ENCODE results near the gene HOXB9. TPM values are rescaled to one million over a fixed set of nuclear protein-coding genes. Genes with fewer than 3 reads are reported as not detected.

HOXB9 gene
- total RNA-seq, 2 donors from 2014 or later, result 35.9 to 59.2 TPM

DNA sequence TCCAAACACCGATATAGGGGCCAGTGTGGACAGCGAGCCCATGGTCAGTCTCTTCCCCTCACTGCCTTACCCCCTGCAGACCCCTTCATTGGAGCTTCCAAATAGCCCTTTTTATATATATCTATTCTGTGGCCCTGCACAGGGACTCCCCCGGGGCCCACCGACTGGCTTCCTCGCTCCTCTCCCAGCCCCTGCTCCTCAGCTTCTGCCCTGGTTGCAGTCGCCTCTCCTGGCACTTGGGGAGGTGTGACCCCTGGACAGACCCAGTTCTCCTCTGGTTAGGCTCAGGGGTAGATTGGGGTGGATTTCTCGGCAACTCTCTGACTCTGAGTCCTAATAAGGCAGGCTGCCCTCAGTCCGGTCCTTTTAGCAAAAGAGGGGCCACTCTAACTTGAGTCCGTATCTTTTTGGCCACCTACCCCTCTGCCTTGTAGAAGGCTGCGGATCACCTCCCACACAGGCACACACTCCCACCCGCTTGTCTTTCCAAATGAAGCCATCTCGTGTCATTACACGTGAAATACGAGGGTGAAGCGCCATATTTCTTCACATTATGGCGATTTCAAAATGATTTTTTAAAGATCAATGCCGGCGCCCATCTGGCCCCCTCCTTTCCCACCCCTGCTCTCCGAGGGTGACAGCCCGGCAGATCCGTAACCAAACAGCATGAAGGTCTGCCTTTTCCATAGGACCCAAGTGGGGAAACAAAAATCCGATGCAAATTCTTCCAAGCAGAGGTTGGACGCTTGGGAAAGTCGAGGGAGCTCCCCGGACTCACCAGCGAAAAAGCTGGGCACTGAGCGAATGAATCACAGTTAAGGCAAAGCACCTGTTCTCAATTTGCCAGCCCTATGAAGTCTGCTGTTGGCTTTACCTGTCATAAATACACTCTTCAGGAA lies 1.7 kb upstream of the HOXB9 start:
- no peak for ATAC-seq
- intact Hi-C loops (cut with DNase I, micrococcal nuclease), result no loop called here
- DNase-seq, result peak; percentile 23 to 29

- ATAC-seq (no peak), DNase-seq (peak in 1 of 2 donors; percentile 16)
- intact Hi-C loops (cut with DNase I, micrococcal nuclease), result no loop called here
These were observed 1.0 kb upstream of the HOXB9 start for GRCh38 chr17:48627118-48627597.

DNA sequence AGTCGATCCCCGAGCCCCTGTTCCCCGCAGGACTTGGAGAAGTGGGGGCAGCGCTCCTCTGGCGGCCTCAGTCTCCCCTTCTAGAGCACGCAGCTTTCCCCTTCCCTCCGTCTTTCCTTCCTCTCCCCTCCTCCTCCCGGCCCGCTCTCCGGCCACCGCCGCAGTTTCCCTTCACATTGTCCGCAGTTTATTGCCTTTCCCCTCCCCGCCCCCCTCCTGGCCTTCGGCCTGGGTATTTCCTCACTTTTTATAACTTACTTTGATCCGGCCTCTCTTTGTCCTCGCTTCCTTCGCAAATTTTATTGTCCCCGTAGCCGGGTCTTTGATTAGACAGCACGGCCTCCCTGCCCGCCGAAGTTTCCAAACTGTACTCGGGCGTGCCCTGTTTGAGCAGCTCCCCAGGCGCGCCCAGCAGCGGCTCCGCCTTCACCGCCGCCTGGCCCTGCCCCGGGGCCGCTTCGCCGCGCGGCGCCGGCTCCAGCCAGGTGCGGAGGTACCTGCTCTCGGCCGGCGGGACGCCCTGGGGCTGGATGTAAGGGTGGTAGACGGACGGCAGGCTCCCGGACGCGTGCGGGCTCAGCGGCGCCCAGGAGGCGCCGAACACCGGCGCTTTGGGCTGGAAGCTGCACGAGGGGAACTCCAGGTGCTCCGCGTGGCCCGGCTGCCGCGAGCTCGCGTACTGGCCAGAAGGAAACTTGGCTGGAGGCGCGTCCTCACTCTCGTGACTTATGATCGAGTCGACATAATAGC lies 488 bp downstream of the HOXB9 start:
- intact Hi-C loops (cut with DNase I, micrococcal nuclease), result no loop called here
- DNase-seq (peak; percentile 84 to 90), ATAC-seq (peak; percentile 61)

- intact Hi-C loops (cut with DNase I, micrococcal nuclease), result no loop called here
- DNase-seq, result peak in 1 of 2 donors; percentile 62
- peak; percentile 23 for ATAC-seq
These were observed 1.3 kb downstream of the HOXB9 start for GRCh38 chr17:48624544-48625494.

- no peak for ATAC-seq
- intact Hi-C loops (cut with DNase I, micrococcal nuclease), result no loop called here
- DNase-seq, result no peak
These were observed 2.0 kb downstream of the HOXB9 start for GRCh38 chr17:48624118-48624517.

GRCh38 chr17:48623583-48623982 lies 2.6 kb downstream of the HOXB9 start:
- no peak for ATAC-seq
- intact Hi-C loops (cut with DNase I, micrococcal nuclease), result no loop called here
- no peak for DNase-seq

GRCh38 chr17:48622857-48623256 lies 3.3 kb downstream of the HOXB9 start:
- ATAC-seq, result no peak
- no peak for DNase-seq
- intact Hi-C loops (cut with DNase I, micrococcal nuclease), result no loop called here

DNA sequence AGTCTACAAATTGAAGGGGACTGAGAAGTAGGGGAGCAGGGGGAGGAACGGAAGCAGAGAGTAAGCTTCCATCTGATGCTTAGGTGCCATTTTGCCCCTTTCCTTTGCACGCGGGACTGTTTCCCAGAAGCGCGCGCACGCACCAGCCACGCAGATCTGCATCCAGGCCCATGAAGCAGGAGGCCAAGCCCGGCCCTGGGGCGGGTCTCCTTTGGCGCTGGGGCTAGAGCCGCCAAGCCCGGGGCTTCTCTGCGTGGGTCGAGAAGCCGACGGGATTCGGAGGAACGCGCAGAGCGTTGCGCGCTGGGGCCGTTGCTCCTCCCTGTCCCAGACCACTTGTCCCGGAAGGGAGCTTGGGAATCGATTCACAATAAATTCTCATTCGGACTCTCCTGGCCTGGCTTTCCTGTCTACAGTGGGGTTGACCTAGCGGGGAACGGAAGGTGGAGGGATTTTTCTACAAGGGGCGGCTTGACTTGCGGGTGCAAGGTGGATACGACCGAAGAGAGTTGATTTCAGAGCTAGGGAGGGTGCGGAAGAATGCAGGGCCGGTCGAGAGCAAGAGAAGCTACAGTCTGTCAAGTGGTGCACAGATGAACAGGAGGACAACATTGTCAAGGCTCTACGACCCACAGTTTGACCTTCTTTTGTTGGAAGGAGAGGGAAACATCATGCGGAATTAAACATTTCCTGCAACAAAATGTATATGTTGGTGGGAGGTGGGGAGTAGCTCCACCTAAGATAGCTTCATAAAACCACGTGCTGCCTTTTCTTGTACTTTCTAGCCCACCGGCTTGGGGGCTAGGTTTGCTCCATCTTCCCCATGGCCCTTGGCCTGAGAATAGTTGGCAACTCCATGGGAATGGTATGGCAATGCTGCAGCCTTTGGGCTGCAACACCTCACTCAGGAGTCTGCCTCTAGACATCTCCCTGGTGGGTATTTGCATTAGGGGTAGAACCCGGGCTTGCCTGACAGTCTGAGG lies 4.5 kb downstream of the HOXB9 start:
- intact Hi-C loops (cut with DNase I, micrococcal nuclease), result no loop called here

DNA sequence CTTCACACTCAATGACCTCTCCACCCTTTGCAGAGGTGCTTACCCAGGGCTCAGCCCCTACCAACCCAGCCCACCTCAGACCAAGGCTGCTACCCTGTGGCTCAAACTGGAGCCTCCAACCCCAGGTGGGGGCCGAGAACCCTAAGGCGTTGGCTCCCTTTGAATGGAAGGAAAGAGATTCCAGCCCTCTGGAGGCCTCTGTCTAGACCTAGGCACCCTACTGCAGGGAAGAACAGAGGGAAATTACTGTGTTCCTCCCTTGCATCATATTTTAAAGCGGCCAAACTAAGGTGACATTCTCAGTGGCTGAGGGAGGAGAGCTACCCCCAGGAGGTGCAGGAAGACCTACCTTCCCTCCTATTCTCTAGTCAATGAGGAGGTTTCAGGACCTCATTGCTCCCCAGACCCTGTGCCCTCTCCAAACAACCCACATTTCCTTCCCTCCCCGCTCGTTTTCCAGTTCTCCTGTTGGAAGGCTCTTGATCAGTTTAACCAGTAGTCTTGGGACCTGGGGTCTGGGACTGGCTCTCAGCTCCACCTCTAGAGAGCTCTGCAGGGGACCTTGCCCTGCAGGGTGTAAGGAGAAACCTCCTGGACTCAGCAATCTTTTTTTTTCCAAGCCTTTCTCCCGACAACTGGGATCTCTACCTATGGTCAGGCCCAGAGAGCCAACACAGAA lies 5.6 kb downstream of the HOXB9 start:
- DNase-seq (no peak), ATAC-seq (peak; percentile 1)
- intact Hi-C loops (cut with DNase I, micrococcal nuclease), result no loop called here

More for the DNA sequence above, 4.5 kb downstream of the HOXB9 start:
- peak in 1 of 2 donors; percentile 52 for DNase-seq
- ATAC-seq, result no peak

GRCh38 chr17:48619826-48620449 lies 6.2 kb downstream of the HOXB9 start:
- DNase-seq (peak in 1 of 2 donors; percentile 32), ATAC-seq (peak; percentile 1)
- intact Hi-C loops (cut with DNase I, micrococcal nuclease), result loop anchor here in 1 of 2 donors (5.0 kb wide), 1 partner anchor 288 kb away; no protein-coding TSS in a partner anchor

DNA sequence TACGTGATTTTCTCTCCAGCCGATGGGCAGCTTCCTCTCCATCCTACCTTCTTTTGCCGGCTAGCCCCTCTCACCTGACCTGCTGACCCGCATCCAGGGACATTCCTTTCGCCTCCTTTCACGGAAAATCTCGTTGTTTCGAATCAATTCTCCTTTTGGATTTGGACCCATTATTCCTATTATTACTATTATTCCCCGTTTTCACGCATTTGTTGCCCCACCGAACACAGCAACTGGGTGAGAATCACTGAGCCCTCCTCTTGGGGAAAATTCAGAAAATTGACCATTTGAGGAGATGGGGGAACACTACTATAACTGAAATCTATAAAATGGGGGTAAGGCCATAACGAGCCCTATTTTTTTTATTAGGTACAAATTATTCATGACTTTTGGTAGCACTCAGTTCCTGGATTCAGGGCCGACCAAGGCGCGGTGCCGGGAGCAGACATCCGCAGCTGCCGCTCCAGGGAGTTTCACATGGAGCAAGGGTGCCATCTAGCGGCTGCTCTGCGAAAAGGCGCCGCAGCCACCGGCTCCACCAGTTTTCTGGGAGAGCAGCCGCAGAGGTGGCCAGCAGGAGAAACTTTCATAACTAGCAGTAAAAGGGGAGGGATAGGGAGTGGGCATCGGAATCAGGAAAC lies 7.8 kb downstream of the HOXB9 start:
- intact Hi-C loops (cut with DNase I, micrococcal nuclease), result loop anchor here in 1 of 2 donors (5.0 kb wide), 1 partner anchor 286 kb away; no protein-coding TSS in a partner anchor
- peak; percentile 52 for ATAC-seq
- peak; percentile 87 to 91 for DNase-seq

DNA sequence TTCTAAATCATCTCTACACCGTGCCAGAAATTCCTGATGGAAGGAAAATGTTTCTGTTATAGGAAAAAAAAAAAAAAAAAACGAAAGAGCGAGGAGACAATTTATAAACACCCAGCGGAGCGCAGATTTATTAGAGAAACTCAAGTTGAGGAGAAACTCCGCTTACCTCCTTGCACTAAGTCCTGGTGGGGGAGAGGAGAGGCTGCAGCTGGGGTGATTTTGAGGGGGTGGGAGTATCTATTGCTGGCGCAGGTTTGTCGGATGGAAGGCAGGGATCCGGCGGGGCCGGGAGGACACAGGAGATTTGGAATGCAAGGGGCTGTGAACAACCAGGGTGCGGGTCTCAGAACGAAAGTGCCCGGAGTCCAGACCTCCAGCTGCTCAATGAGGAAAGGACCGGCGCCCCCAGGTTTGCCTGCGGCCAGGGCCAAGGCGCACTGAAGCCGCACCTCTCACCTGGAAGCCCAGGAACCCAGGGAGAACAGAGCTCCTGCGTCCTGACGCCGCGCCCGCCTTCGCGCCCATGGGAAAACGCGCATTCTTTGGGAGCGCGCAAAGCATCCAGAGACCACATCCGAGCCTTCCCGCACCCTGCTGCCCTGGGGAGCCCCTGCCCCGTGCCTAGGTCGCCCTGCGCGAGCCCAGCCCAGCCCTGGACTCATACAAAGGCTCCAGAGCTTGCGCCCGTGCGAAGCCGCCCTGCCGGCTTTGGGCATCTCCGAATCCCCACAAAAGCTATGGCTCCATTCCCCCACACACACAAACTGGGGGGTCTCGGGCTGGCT lies 8.5 kb downstream of the HOXB9 start:
- intact Hi-C loops (cut with DNase I, micrococcal nuclease), result loop anchor here in 1 of 2 donors (5.0 kb wide), 1 partner anchor 285 kb away; no protein-coding TSS in a partner anchor
- ATAC-seq (peak; percentile 6), DNase-seq (peak in 1 of 2 donors; percentile 54)

DNA sequence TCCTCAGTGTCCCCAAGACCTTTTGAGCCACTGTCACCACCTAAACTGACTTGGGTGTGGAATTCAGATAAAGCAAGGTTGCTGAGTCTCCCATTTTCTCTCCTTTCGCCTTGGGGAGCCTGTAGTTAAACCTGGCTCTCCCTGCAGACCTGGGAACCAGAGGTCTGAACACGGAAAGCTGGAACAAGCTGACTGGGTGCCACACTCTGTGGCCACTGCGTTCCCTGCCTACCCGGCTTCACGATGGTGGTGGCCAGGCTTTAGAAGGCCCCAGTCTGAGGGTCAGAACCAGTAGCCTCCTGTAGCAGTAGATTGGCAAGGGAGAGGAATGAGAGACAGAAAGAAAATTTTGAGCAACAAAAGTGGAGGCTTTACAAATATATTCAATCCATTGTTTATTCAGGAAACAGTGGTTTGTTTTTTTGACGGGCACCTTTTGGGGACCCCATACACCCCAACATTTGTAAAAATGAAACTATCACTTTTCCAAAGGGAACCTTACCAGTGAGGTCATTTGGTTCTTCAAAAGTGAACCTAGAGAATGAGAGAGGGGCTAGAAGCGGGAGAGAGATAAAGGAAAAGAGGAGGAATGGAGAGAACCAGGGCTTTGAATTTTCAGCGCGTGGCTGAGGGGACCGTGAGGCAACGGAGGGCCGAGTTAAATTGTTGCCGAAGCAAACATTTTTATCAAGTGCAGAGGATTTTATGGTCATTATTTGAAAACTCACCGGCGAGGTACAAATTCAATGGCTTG lies 9.3 kb downstream of the HOXB9 start:
- DNase-seq, result no peak
- intact Hi-C loops (cut with DNase I, micrococcal nuclease), result loop anchor here in 1 of 2 donors (5.0 kb wide), 1 partner anchor 285 kb away; no protein-coding TSS in a partner anchor
- no peak for ATAC-seq
